Measurements from ENCODE around the gene RUNX2.

DNA sequence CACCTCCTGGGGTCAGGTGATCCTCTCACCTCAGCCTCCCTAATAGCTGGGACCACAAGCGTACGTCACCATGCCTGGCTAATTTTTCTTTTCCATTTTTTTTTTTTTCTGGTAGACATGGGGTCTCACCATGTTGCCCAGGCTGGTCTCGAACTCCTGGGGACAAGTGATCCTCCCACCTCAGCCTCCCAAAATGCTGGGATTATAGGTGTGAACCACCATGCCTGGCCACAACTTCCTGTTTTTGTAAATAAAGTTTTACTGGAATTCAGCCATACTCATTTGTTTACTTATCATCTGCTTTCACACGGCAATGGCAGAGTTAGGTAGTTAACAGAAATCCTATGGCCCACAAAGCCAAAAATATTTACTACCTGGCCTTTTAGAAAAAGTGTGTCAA lies 7.8 kb upstream of the RUNX2 start:
- TF ChIP-seq POLR2AphosphoS5 (IDR thresholded peaks at IDR 0.05; ENCODE audit: low read depth, low read length): no peak
- TF ChIP-seq, protein P1, sequence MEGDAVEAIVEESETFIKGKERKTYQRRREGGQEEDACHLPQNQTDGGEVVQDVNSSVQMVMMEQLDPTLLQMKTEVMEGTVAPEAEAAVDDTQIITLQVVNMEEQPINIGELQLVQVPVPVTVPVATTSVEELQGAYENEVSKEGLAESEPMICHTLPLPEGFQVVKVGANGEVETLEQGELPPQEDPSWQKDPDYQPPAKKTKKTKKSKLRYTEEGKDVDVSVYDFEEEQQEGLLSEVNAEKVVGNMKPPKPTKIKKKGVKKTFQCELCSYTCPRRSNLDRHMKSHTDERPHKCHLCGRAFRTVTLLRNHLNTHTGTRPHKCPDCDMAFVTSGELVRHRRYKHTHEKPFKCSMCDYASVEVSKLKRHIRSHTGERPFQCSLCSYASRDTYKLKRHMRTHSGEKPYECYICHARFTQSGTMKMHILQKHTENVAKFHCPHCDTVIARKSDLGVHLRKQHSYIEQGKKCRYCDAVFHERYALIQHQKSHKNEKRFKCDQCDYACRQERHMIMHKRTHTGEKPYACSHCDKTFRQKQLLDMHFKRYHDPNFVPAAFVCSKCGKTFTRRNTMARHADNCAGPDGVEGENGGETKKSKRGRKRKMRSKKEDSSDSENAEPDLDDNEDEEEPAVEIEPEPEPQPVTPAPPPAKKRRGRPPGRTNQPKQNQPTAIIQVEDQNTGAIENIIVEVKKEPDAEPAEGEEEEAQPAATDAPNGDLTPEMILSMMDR (IDR thresholded peaks at IDR 0.05): no peak
- TF ChIP-seq, protein P2, sequence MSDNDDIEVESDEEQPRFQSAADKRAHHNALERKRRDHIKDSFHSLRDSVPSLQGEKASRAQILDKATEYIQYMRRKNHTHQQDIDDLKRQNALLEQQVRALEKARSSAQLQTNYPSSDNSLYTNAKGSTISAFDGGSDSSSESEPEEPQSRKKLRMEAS (IDR thresholded peaks at IDR 0.05; ENCODE audit: low read depth): no peak
- TF ChIP-seq TEAD4 (IDR thresholded peaks at IDR 0.05; ENCODE audit: borderline replicate concordance, insufficient read depth): no peak
- no peak for TF ChIP-seq CHD2 (IDR thresholded peaks at IDR 0.05; ENCODE audit: low read length, partially characterized antibody)
- TF ChIP-seq YY1 (IDR thresholded peaks at IDR 0.05; ENCODE audit: low read depth): no peak
- TF ChIP-seq IRF3 (IDR thresholded peaks at IDR 0.05; ENCODE audit: low read depth, low read length): no peak
- TF ChIP-seq EP300 (IDR thresholded peaks at IDR 0.05; ENCODE audit: borderline replicate concordance in 1 of 2, low read depth in 1 of 2, low read length in 1 of 2): no peak
